Measurements from ENCODE around the gene DEFB129. TPM values are rescaled to one million over a fixed set of nuclear protein-coding genes. Genes with fewer than 3 reads are reported as not detected.

Gene DEFB129
- total RNA-seq, 4 donors from 2014 or later: not detected

GRCh38 chr20:259981-260380 is 32.9 kb downstream of the DEFB129 start:
- intact Hi-C loops (cut with DNase I): loop anchor here (10.0 kb wide), 1 partner anchor 45 kb away; no protein-coding TSS in a partner anchor

GRCh38 chr20:263701-264100 is 36.6 kb downstream of the DEFB129 start:
- WGBS, 2 donors: 73% methylated on average over 4 of the region's 13 CpGs; no CpG with 5 or more reads in 1 of the 2 donors
- no peaks in the 10 kb centered on the region for H3K36me3 ChIP-seq
- H3K27ac ChIP-seq: no peak overlapping the region
- TF ChIP-seq CTCF (IDR thresholded peaks at IDR 0.05) (no peak), POLR2A (IDR thresholded peaks at IDR 0.05) (no peak)
- no peak overlapping the region for H3K4me3 ChIP-seq
- H3K27me3 ChIP-seq: peaks cover 0 to 18% (median 0%) of the 10 kb centered on the region in 4 donors
- H3K4me1 ChIP-seq: peaks cover 3 to 12% (median 4%) of the 10 kb centered on the region in 3 donors
- intact Hi-C loops (cut with DNase I): loop anchor here (10.0 kb wide), 1 partner anchor 49 kb away; no protein-coding TSS in a partner anchor
- no peak for DNase-seq
- H3K9me3 ChIP-seq: no peaks in the 10 kb centered on the region

More at GRCh38 chr20:259981-260380, 32.9 kb downstream of the DEFB129 start:
- TF ChIP-seq POLR2A (IDR thresholded peaks at IDR 0.05): no peak
- TF ChIP-seq CTCF (IDR thresholded peaks at IDR 0.05): no peak
- no peak overlapping the region for H3K27ac ChIP-seq
- DNase-seq: no peak
- peaks cover 0 to 18% (median 0%) of the 10 kb centered on the region in 4 donors for H3K27me3 ChIP-seq
- 54 to 70% methylated on average over 1 to 2 of the region's 2 CpGs for WGBS, 2 donors
- H3K9me3 ChIP-seq: no peaks in the 10 kb centered on the region
- H3K4me1 ChIP-seq: no peaks in the 10 kb centered on the region
- H3K4me3 ChIP-seq: no peak overlapping the region
- no peaks in the 10 kb centered on the region for H3K36me3 ChIP-seq

- Histone ChIP-seq H3K27me3 (peaks cover 0 to 18% (median 0%) of the 10 kb centered on the region in 4 donors), H3K4me1 (peaks cover 3 to 12% (median 4%) of the 10 kb centered on the region in 3 donors), H3K4me3 (peak overlapping the region; percentile 12 to 62 (median 46)), H3K27ac (no peak overlapping the region), H3K9me3 (no peaks in the 10 kb centered on the region), H3K36me3 (no peaks in the 10 kb centered on the region)
- peak; percentile 24 for DNase-seq
- intact Hi-C loops (cut with DNase I): loop anchor here (10.0 kb wide), 1 partner anchor 52 kb away; no protein-coding TSS in a partner anchor
- 9 to 14% methylated on average over 24 to 27 of the region's 43 CpGs for WGBS, 2 donors
- TF ChIP-seq CTCF (IDR thresholded peaks at IDR 0.05) (peak; percentile 88 to 99 (median 91)), POLR2A (IDR thresholded peaks at IDR 0.05) (no peak)
Observed at GRCh38 chr20:266596-267562, 39.8 kb downstream of the DEFB129 start.

- Histone ChIP-seq H3K9me3 (no peaks in the 10 kb centered on the region), H3K36me3 (peaks cover 0 to 3% (median 0%) of the 10 kb centered on the region in 3 donors), H3K27ac (no peak overlapping the region), H3K4me1 (peaks cover 3 to 12% (median 4%) of the 10 kb centered on the region in 3 donors), H3K4me3 (no peak overlapping the region), H3K27me3 (peaks cover 0 to 11% (median 0%) of the 10 kb centered on the region in 4 donors)
- TF ChIP-seq CTCF (IDR thresholded peaks at IDR 0.05) (no peak), POLR2A (IDR thresholded peaks at IDR 0.05) (no peak)
- intact Hi-C loops (cut with DNase I): no loop called here
- no peak for DNase-seq
- WGBS, 2 donors: 51 to 62% methylated on average over 2 to 4 of the region's 5 CpGs
Observed at GRCh38 chr20:270517-270916, 43.5 kb downstream of the DEFB129 start.

GRCh38 chr20:271069-271468 is 44.0 kb downstream of the DEFB129 start:
- no peaks in the 10 kb centered on the region for H3K9me3 ChIP-seq
- peaks cover 0 to 9% (median 0%) of the 10 kb centered on the region in 3 donors for H3K36me3 ChIP-seq
- intact Hi-C loops (cut with DNase I): no loop called here
- 89 to 94% methylated on average over 3 of the region's 4 CpGs for whole genome bisulfite sequencing, 2 donors
- DNase-seq: no peak
- H3K27ac ChIP-seq: no peak overlapping the region
- peaks cover 3 to 12% (median 4%) of the 10 kb centered on the region in 3 donors for H3K4me1 ChIP-seq
- H3K4me3 ChIP-seq: no peak overlapping the region
- TF ChIP-seq CTCF (IDR thresholded peaks at IDR 0.05) (no peak), POLR2A (IDR thresholded peaks at IDR 0.05) (no peak)
- H3K27me3 ChIP-seq: peaks cover 0 to 6% (median 0%) of the 10 kb centered on the region in 4 donors

Data from esophagus squamous epithelium (tissue), 5 donors.